Activated naive CD4-positive, alpha-beta T cell treated with Interleukin-2 at 50 U/mL for 16 hours (primary cell): ENCODE measurements around the gene ABCC8.

Experiments used
- DNase-seq: peaks from one replicate; pipeline ENCODE4 v3.0.0-alpha.2; 2020

Gene ABCC8

GRCh38 chr11:17343257-17343656 is 133.4 kb downstream of the ABCC8 start:
- no peak for DNase-seq
